Measurements from ENCODE around the gene GP1BB. TPM values are rescaled to one million over a fixed set of nuclear protein-coding genes. Genes with fewer than 3 reads are reported as not detected.

The GP1BB gene
- total and polyA plus RNA-seq, 2 of the 4 experiments (the other 2 are of a cell fraction), result 0.18 to 1.5 TPM

DNA sequence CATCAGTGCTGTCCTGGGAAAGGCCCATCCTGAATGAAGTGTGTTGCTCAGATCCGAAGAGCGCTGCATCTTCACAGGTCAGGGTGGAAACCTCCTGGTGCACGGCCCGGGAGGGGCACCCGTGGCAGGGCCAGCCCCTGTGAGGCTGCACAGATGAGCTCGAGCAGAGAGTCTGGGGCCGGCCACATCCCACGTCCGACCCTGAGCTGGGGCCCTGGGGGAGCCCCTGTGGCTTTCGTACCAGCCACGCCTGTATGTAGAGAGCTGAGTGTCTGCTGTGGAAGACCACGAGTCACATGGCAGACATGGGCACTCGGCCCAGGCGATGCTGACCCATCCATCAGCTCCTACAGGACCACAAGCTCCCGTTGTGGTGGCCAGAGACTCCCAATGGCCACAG, 33.9 kb upstream of the GP1BB start:
- in situ Hi-C loops (cut with MboI; ENCODE audit: low sequenced_read_pairs) (no loop called here), intact Hi-C loops (cut with micrococcal nuclease) (no loop called here), dilution Hi-C loops (cut with HindIII; ENCODE audit: low sequenced_read_pairs, unreplicated experiment) (no loop called here)
- no TSS peak for BruUV-seq (replicated peaks)
- Histone ChIP-seq H3K9me3 (ENCODE audit: control insufficient read depth, insufficient read depth, low read length) (peaks cover 2% of the 10 kb centered on the region; the same call in 1 of the 2 replicates), H4K91ac (ENCODE audit: insufficient read depth, low read depth, low read length) (no peak overlapping the region), H3K23ac (ENCODE audit: low read depth, low read length) (no peak overlapping the region), H3K9me1 (ENCODE audit: insufficient read depth, low read length) (no peaks in the 10 kb centered on the region; the same call in 1 of the 2 replicates), H2BK15ac (ENCODE audit: low read depth, low read length) (no peak overlapping the region), H4K20me1 (ENCODE audit: insufficient read depth, low read length) (no peaks in the 10 kb centered on the region), H3K18ac (ENCODE audit: low read depth, low read length) (no peak overlapping the region), H3K4me3 (ENCODE audit: insufficient read depth, low read depth, low read length) (no peak overlapping the region), H4K8ac (ENCODE audit: low read depth in 2 of 2, low read length in 2 of 2) (no peak overlapping the region), H4K5ac (ENCODE audit: low read depth, low read length) (no peak overlapping the region), H2BK5ac (ENCODE audit: low read depth, low read length, poor library complexity, severe bottlenecking) (no peak overlapping the region), H3K4me2 (ENCODE audit: low read depth, low read length) (no peak overlapping the region), H3K4me1 (ENCODE audit: control insufficient read depth, insufficient read depth, low read length) (no peaks in the 10 kb centered on the region; the same call in 1 of the 2 replicates), H3K36me3 (ENCODE audit: control insufficient read depth, insufficient read depth, low read length) (no peaks in the 10 kb centered on the region), H2AFZ (replicated peaks; ENCODE audit: low read length, poor library complexity) (no peak overlapping the region), H3K27me3 (ENCODE audit: control insufficient read depth, insufficient read depth, low read length) (peaks cover 30% of the 10 kb centered on the region), H3K4ac (ENCODE audit: low read depth, low read length) (no peak overlapping the region), H3K9ac (ENCODE audit: low read depth, low read length) (no peak overlapping the region), H2AK5ac (ENCODE audit: low read depth, low read length) (no peak overlapping the region), H3K14ac (replicated peaks; ENCODE audit: low read depth, low read length) (no peak overlapping the region), H2BK20ac (ENCODE audit: low read depth, low read length) (no peak overlapping the region), H3K79me1 (ENCODE audit: low read depth in 1 of 2, low read length in 2 of 2) (no peaks in the 10 kb centered on the region), H2BK120ac (ENCODE audit: low read depth, low read length) (no peak overlapping the region), H2AK9ac (replicated peaks; ENCODE audit: low read depth, low read length, poor library complexity) (no peak overlapping the region), H3K56ac (ENCODE audit: extremely low read depth, insufficient read depth, low read length) (no peak overlapping the region), H3K27ac (ENCODE audit: insufficient read depth, low read length) (no peak overlapping the region)
- WGBS, 2 experiments (ENCODE audit: extremely low coverage in 2 of 2, insufficient read length in 1 of 2), result 67% methylated on average over 4 of the region's 15 CpGs; no CpG with 5 or more reads in 1 of the 2 experiments
- ATAC-seq (ENCODE audit: low read depth) (no peak), DNase-seq (no peak)
- ChIA-PET POLR2A (ENCODE audit: unreplicated experiment) (no interaction called here), CTCF (interaction anchor here (1.1 kb wide), 1 partner anchor 11 kb away, joined by 5 read pairs; no protein-coding TSS in a partner anchor)
- TF ChIP-seq FOS (IDR thresholded peaks at IDR 0.05; ENCODE audit: low read depth, low read length) (no peak), MAZ (IDR thresholded peaks at IDR 0.05; ENCODE audit: borderline replicate concordance, low read depth, low read length) (no peak), ELK1 (IDR thresholded peaks at IDR 0.05; ENCODE audit: borderline replicate concordance, low read depth, low read length) (no peak), RCOR1 (IDR thresholded peaks at IDR 0.05; ENCODE audit: insufficient replicate concordance, low read length) (no peak), MXI1 (IDR thresholded peaks at IDR 0.05; ENCODE audit: borderline replicate concordance, low read depth, low read length) (no peak), RAD21 (IDR thresholded peaks at IDR 0.05; ENCODE audit: low read length) (no peak), CHD1 (IDR thresholded peaks at IDR 0.05; ENCODE audit: low read depth, low read length) (no peak), RFX5 (IDR thresholded peaks at IDR 0.05; ENCODE audit: low read depth, low read length) (no peak)

Data from IMR-90 (cell line).